ENCODE measurements around the gene TSPAN9. TPM values are rescaled to one million over a fixed set of nuclear protein-coding genes. Genes with fewer than 3 reads are reported as not detected.

Gene TSPAN9
- total RNA-seq, 1 donor from 2014 or later: 81.2 TPM

DNA sequence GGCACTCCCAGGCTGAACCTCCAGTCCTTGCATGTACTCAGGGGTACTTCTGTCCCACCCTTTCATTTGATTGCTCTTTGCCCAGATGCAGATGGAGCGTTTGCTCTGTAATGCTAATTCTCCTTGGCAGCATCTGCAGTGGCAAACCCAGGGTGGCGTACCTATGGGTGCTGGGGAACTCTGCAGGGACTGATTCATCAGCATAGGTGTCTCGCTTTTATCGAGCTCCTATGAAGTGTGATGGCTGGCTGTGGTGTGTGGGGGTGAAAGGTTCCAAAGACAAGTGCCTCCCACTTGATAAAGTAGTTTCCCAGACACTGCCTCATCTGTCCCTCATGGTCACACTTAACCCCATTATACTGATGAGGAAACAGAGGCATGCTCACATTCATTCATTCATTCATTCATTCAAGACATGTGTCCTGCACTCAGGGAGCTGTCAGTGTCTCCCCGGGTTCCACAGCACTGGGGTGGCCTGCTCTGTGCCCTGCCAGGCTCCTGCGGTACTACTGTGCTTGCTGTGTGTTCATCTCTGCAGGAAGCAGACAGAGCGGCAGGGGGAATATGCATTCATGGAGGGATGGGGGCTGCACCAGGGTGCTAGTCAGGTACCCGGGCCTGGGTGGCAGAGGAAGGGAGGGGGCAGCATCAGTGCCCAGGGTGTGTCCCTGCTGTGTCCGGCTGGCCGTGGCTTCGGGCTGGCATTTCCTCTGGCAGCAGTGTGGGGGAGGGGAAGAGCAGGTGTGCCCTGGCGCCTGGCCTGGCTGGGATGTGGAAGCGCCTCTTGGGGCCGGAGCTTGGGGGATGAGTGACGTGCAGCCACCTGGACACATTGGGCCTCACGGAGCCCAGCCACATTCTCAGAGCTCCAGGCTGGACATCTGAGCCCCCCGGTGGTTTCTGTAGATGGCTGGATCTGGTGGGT is 110.9 kb downstream of the TSPAN9 start:
- Histone ChIP-seq H3K36me3 (no peaks in the 10 kb centered on the region), H3K4me1 (peaks cover 23% of the 10 kb centered on the region), H3K27ac (no peak overlapping the region), H3K27me3 (no peaks in the 10 kb centered on the region), H3K9me3 (no peaks in the 10 kb centered on the region), H3K4me3 (no peak overlapping the region)
- intact Hi-C loops (cut with DNase I): no loop called here
- TF ChIP-seq, protein P1, sequence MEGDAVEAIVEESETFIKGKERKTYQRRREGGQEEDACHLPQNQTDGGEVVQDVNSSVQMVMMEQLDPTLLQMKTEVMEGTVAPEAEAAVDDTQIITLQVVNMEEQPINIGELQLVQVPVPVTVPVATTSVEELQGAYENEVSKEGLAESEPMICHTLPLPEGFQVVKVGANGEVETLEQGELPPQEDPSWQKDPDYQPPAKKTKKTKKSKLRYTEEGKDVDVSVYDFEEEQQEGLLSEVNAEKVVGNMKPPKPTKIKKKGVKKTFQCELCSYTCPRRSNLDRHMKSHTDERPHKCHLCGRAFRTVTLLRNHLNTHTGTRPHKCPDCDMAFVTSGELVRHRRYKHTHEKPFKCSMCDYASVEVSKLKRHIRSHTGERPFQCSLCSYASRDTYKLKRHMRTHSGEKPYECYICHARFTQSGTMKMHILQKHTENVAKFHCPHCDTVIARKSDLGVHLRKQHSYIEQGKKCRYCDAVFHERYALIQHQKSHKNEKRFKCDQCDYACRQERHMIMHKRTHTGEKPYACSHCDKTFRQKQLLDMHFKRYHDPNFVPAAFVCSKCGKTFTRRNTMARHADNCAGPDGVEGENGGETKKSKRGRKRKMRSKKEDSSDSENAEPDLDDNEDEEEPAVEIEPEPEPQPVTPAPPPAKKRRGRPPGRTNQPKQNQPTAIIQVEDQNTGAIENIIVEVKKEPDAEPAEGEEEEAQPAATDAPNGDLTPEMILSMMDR (IDR thresholded peaks at IDR 0.05): no peak
- DNase-seq: no peak
- no peak for ATAC-seq

DNA sequence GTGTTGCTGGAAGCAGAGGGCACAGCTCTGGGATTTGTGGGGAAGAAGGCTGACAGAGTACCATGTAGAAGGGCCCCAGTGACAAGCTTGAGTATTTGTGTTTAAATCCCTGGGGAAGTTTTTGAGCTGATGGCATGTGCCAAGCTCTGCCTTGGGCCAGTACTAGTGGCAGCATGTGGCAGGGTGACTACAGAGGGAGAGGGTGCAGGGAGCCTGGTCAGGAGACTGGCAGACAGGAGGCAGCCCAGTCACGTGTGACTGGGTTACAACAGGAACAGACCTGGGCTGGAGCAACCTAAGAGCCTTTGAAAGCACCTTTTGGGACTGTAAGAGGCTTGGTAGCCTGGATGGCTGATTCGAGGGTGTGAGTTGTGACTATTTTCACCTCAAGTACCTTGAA is 112.1 kb downstream of the TSPAN9 start:
- TF ChIP-seq, protein P1 (IDR thresholded peaks at IDR 0.05): no peak
- peaks cover 23% of the 10 kb centered on the region for H3K4me1 ChIP-seq
- H3K36me3 ChIP-seq: no peaks in the 10 kb centered on the region
- no peak overlapping the region for H3K4me3 ChIP-seq
- no peak overlapping the region for H3K27ac ChIP-seq
- intact Hi-C loops (cut with DNase I): no loop called here
- no peak for DNase-seq
- H3K27me3 ChIP-seq: no peaks in the 10 kb centered on the region
- no peaks in the 10 kb centered on the region for H3K9me3 ChIP-seq
- ATAC-seq: no peak

DNA sequence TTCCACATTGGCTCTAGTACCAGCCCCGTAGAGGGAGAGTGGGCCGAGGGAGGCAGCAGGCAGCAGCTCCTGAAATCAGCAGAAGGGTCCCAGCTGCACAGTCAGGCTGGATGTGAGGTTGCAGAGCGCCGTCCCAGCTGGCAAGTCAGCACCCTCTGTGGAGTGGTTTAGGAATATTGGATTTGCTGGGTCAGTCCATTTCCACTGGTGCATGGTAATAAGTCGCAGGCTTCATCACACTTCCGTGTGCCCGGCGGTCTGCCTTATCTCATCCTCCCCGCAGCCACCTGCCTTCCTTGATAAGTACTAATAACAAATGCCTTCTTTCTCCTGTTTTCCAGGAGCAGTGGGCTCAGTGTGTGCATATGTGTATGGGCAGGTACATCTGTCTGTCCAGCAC is 112.9 kb downstream of the TSPAN9 start:
- no peaks in the 10 kb centered on the region for H3K9me3 ChIP-seq
- no peaks in the 10 kb centered on the region for H3K27me3 ChIP-seq
- H3K4me1 ChIP-seq: peaks cover 17% of the 10 kb centered on the region
- H3K4me3 ChIP-seq: no peak overlapping the region
- no peak for DNase-seq
- no peak for ATAC-seq
- intact Hi-C loops (cut with DNase I): no loop called here
- H3K27ac ChIP-seq: no peak overlapping the region
- no peaks in the 10 kb centered on the region for H3K36me3 ChIP-seq
- TF ChIP-seq, protein P1 (IDR thresholded peaks at IDR 0.05): no peak

DNA sequence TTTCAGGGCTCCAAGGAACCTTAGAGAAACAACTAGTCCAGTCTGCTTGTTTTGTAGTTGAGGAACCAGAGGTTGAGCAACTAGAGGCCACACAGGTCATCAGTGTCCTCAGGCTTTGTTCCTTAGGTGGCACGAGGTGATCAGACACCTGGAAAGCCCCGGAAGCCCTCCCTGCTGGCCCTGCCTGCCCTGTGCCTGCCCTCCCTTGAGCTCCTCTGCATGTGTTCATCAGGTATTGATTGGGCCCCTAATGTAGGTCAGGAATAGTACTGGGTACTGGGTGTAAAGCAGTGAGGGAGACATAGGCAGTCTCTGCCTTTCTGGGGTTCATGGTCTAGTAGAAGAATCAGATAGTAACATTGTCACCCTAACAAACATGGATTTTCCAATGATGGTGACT is 114.3 kb downstream of the TSPAN9 start:
- no peak for DNase-seq
- TF ChIP-seq, protein P1 (IDR thresholded peaks at IDR 0.05): no peak
- no peak overlapping the region for H3K27ac ChIP-seq
- no peak overlapping the region for H3K4me3 ChIP-seq
- no peaks in the 10 kb centered on the region for H3K9me3 ChIP-seq
- peaks cover 8% of the 10 kb centered on the region for H3K4me1 ChIP-seq
- intact Hi-C loops (cut with DNase I): no loop called here
- no peak for ATAC-seq
- no peaks in the 10 kb centered on the region for H3K36me3 ChIP-seq
- no peaks in the 10 kb centered on the region for H3K27me3 ChIP-seq

DNA sequence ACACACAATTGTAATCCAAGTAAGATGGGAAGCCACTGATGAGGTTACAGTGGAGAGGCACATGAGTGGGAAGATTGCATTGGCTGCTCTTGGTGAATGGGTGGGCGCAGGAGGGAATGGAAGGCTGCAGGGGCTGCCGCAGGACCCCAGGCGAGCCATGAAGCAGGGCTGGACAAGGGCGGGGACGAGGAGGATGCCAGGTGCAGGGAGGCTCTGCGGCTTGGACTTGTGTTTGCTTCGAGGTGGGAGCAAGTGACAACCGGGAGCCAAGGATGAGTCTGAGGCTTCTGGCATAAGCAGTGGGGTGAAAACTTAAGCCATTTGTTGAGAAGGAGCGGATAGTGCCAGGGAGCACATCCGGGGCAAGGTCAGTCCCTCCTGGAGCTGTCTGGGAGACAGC is 115.0 kb downstream of the TSPAN9 start:
- TF ChIP-seq, protein P1 (IDR thresholded peaks at IDR 0.05): no peak
- intact Hi-C loops (cut with DNase I): no loop called here
- ATAC-seq: no peak
- Histone ChIP-seq H3K27ac (no peak overlapping the region), H3K36me3 (no peaks in the 10 kb centered on the region), H3K27me3 (no peaks in the 10 kb centered on the region), H3K4me3 (no peak overlapping the region), H3K9me3 (no peaks in the 10 kb centered on the region), H3K4me1 (peaks cover 8% of the 10 kb centered on the region)
- DNase-seq: no peak

Data from upper lobe of right lung (tissue), 1 donor.